Activated naive CD8-positive, alpha-beta T cell (primary cell): ENCODE data around the gene SCFD2.
A peak's percentile ranks its signal among the peaks of the same experiment; 100 is the strongest.

ENCODE experiments used
- H3K27ac Mint-ChIP-seq: one replicate; pipeline ENCODE4 v1.8.0; 2021; ENCODE audit warnings: mixed read lengths
- H3K27me3 Mint-ChIP-seq: one replicate; pipeline ENCODE4 v1.8.0; 2021; ENCODE audit warnings: mixed read lengths
- H3K36me3 Mint-ChIP-seq: one replicate; pipeline ENCODE4 v1.8.0; 2021; ENCODE audit warnings: mixed read lengths
- H3K4me1 Mint-ChIP-seq: one replicate; pipeline ENCODE4 v1.8.0; 2021; ENCODE audit warnings: low read depth, mixed read lengths
- H3K4me3 Mint-ChIP-seq: one replicate; pipeline ENCODE4 v1.8.0; 2021; ENCODE audit warnings: mild to moderate bottlenecking, mixed read lengths
- H3K9me3 Mint-ChIP-seq: one replicate; pipeline ENCODE4 v1.8.0; 2021; ENCODE audit warnings: low read depth, mixed read lengths

SCFD2 gene

GRCh38 chr4:52861879-52862616 lies 503.8 kb downstream of the SCFD2 start, which contains the start of gene RASL11B:
Gene RASL11B, plus strand, starts transcription at chr4:52862317. Its CDS starts 191 bp downstream, at chr4:52862508.
- Mint-ChIP-seq H3K36me3 (peaks cover 5% of the 10 kb centered on the region), H3K4me3 (peak within 1 kb of the TSS; percentile 85), H3K27ac (no peak within 1 kb of the TSS), H3K27me3 (peaks cover 32% of the 10 kb centered on the region), H3K4me1 (peaks cover 14% of the 10 kb centered on the region), H3K9me3 (peaks cover 5% of the 10 kb centered on the region)

GRCh38 chr4:52861171-52861823 lies 504.6 kb downstream of the SCFD2 start:
- H3K9me3 Mint-ChIP-seq = peaks cover 5% of the 10 kb centered on the region
- peak overlapping the region; percentile 85 for H3K4me3 Mint-ChIP-seq
- peaks cover 33% of the 10 kb centered on the region for H3K27me3 Mint-ChIP-seq
- peaks cover 6% of the 10 kb centered on the region for H3K36me3 Mint-ChIP-seq
- H3K27ac Mint-ChIP-seq = no peak overlapping the region
- H3K4me1 Mint-ChIP-seq = peaks cover 14% of the 10 kb centered on the region

- H3K4me1 Mint-ChIP-seq = peaks cover 14% of the 10 kb centered on the region
- H3K36me3 Mint-ChIP-seq = peaks cover 6% of the 10 kb centered on the region
- H3K27me3 Mint-ChIP-seq = peaks cover 34% of the 10 kb centered on the region
- H3K4me3 Mint-ChIP-seq = no peak overlapping the region
- H3K27ac Mint-ChIP-seq = no peak overlapping the region
- peaks cover 5% of the 10 kb centered on the region for H3K9me3 Mint-ChIP-seq
Measured at GRCh38 chr4:52860361-52860760, 505.5 kb downstream of the SCFD2 start.

DNA sequence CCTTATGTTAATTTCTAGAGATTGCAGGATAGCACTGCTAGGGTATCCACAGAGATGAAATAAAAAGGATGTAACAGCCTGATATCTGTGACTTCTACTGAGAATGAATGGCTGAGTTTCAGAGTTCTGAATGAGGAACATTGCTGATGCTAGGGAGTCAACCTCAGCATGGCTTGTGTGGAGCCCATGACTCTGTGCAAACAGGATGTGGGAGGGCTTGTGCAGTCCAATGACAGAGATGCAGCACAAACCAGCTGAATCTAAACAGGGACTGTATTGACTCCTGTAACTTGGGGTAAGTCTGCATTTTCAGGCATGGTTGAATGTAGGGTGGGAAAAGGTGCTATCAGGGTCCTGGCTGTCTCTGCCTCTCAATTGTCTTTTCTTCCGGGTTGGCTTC lies 509.1 kb downstream of the SCFD2 start:
- peaks cover 6% of the 10 kb centered on the region for H3K36me3 Mint-ChIP-seq
- H3K4me1 Mint-ChIP-seq = peaks cover 9% of the 10 kb centered on the region
- H3K9me3 Mint-ChIP-seq = peaks cover 5% of the 10 kb centered on the region
- peaks cover 31% of the 10 kb centered on the region for H3K27me3 Mint-ChIP-seq
- H3K4me3 Mint-ChIP-seq = no peak overlapping the region
- no peak overlapping the region for H3K27ac Mint-ChIP-seq

DNA sequence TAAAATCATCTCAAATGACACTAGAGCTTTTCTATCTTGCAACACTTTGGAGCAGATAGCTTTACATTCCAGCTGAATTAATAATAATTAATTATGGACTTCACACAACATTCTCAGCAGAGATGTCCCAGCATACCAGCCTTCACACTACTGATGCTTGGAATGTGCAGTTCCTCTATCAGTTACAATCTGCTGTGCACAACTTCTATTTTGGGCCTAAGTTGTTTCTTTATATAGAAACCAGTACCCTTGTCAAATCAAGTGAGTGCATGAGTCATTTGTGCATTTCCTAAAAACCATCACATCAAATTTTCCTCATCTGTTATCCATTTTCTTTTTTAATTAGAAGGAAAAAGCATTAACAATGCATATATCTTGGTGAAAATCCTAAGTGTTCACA lies 512.5 kb downstream of the SCFD2 start:
- Mint-ChIP-seq H3K9me3 (peaks cover 5% of the 10 kb centered on the region), H3K27me3 (peaks cover 10% of the 10 kb centered on the region), H3K4me1 (no peaks in the 10 kb centered on the region), H3K27ac (no peak overlapping the region), H3K4me3 (no peak overlapping the region), H3K36me3 (peaks cover 6% of the 10 kb centered on the region)

DNA sequence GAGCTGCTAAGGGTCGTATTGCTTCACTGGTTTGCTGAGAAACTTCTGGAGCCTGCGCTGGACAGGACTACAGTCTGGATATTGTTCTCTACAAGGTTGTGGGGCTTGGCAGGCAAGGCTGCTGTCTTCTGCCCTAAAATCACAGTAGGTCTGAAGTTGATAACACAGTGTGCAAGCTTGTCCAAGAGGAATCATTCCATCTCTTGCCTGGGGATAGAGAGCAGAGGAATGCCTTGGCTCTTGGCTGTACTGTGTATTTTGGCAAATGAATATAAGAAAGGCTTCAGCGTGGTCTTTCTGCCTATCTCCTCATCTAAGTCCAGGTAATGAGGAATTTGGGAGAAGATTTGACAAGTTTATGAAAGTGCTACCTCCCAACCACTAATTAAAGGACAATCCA lies 513.1 kb downstream of the SCFD2 start:
- Mint-ChIP-seq H3K27ac (no peak overlapping the region), H3K36me3 (peaks cover 3% of the 10 kb centered on the region), H3K4me1 (no peaks in the 10 kb centered on the region), H3K9me3 (no peaks in the 10 kb centered on the region), H3K4me3 (no peak overlapping the region), H3K27me3 (peaks cover 9% of the 10 kb centered on the region)

- Mint-ChIP-seq H3K27me3 (peaks cover 3% of the 10 kb centered on the region), H3K4me1 (no peaks in the 10 kb centered on the region), H3K9me3 (no peaks in the 10 kb centered on the region), H3K27ac (no peak overlapping the region), H3K36me3 (peaks cover under 1% of the 10 kb centered on the region), H3K4me3 (no peak overlapping the region)
Measured at GRCh38 chr4:52852041-52852440, 513.8 kb downstream of the SCFD2 start.

DNA sequence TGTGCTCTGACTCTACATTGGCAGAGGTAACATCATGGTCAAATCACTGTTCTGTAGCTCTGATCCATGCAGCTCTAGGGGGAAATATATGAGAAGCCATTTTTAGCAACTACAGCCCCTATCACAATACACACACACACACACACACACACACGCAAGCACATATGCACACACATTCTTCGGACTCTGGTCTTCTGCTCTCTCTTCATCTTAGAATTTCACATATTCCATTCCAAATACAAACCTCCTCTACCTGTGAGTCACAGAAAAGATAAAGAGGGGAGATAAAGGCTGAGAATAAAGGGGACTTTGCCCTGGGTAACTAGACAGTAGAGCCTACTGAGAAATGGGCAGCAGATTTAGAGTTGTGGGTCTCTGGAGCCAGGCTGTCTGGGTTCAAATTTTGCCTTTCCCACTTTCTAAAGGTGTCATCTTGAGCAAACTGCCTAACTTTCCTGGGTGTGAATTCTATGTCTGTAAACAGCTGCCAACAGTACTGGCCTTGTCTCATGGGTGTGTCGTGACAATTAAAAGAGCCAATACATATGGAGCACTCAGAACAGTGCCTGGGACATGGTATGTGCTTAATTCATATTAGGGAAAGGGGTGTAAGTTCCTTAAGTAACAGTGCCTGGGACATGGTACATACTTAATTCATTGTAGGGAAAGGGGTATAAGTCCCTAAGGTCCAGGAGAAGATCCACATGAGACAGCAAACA lies 515.3 kb downstream of the SCFD2 start:
- Mint-ChIP-seq H3K9me3 (no peaks in the 10 kb centered on the region), H3K4me1 (no peaks in the 10 kb centered on the region), H3K36me3 (no peaks in the 10 kb centered on the region), H3K27ac (no peak overlapping the region), H3K4me3 (no peak overlapping the region), H3K27me3 (no peaks in the 10 kb centered on the region)

DNA sequence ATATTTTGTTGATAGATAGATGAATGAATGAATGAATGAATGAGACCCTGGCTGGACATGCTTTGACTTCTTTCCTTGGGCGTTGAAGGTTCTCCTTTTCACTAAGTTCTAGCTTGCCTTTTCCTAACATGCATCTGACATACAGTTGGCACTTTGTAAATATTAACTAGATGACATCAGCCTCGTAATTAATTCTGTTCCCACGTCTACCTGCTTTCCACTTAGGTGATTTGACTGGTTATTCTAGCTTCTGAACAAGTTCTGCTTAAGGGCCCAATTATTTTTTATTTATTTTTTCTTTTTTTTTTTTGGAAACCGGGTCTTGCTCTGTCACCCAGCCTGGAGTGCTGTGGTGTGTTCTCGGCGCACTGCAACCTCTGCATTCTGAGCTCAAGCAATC lies 517.6 kb downstream of the SCFD2 start:
- Mint-ChIP-seq H3K36me3 (no peaks in the 10 kb centered on the region), H3K4me3 (no peak overlapping the region), H3K27me3 (no peaks in the 10 kb centered on the region), H3K9me3 (no peaks in the 10 kb centered on the region), H3K27ac (no peak overlapping the region), H3K4me1 (no peaks in the 10 kb centered on the region)

DNA sequence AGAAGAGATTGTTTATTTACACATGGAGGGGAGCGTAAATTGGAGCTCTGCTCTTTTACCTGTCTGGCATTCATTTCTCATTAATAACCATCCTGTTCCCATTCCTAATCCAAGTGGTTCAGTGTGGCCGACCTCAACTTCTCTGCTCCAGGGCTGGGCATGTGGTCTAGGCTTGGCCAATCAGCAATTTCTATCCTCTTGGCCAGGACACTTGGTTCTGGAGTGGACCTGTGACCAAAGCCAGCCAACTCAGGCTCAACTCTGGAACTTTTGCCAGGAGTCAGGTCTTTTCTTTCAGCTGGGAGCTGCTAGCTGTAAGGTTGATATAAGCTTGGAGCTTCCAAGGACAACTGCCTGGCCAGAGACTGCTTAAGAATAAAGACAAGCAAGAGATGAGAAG lies 519.4 kb downstream of the SCFD2 start:
- H3K4me1 Mint-ChIP-seq = no peaks in the 10 kb centered on the region
- no peak overlapping the region for H3K4me3 Mint-ChIP-seq
- no peaks in the 10 kb centered on the region for H3K27me3 Mint-ChIP-seq
- no peaks in the 10 kb centered on the region for H3K36me3 Mint-ChIP-seq
- no peak overlapping the region for H3K27ac Mint-ChIP-seq
- no peaks in the 10 kb centered on the region for H3K9me3 Mint-ChIP-seq

GRCh38 chr4:52844596-52844995 lies 521.3 kb downstream of the SCFD2 start:
- H3K4me3 Mint-ChIP-seq = no peak overlapping the region
- no peaks in the 10 kb centered on the region for H3K27me3 Mint-ChIP-seq
- no peaks in the 10 kb centered on the region for H3K4me1 Mint-ChIP-seq
- H3K9me3 Mint-ChIP-seq = no peaks in the 10 kb centered on the region
- no peak overlapping the region for H3K27ac Mint-ChIP-seq
- no peaks in the 10 kb centered on the region for H3K36me3 Mint-ChIP-seq

GRCh38 chr4:52843958-52844357 lies 521.9 kb downstream of the SCFD2 start:
- Mint-ChIP-seq H3K9me3 (no peaks in the 10 kb centered on the region), H3K27ac (no peak overlapping the region), H3K27me3 (no peaks in the 10 kb centered on the region), H3K36me3 (no peaks in the 10 kb centered on the region), H3K4me3 (no peak overlapping the region), H3K4me1 (no peaks in the 10 kb centered on the region)

- Mint-ChIP-seq H3K36me3 (no peaks in the 10 kb centered on the region), H3K27me3 (no peaks in the 10 kb centered on the region), H3K27ac (no peak overlapping the region), H3K9me3 (no peaks in the 10 kb centered on the region), H3K4me3 (no peak overlapping the region), H3K4me1 (no peaks in the 10 kb centered on the region)
Measured at GRCh38 chr4:52843351-52843750, 522.5 kb downstream of the SCFD2 start.

- Mint-ChIP-seq H3K36me3 (no peaks in the 10 kb centered on the region), H3K27ac (no peak overlapping the region), H3K4me3 (no peak overlapping the region), H3K9me3 (no peaks in the 10 kb centered on the region), H3K4me1 (no peaks in the 10 kb centered on the region), H3K27me3 (no peaks in the 10 kb centered on the region)
Measured at GRCh38 chr4:52842792-52843191, 523.1 kb downstream of the SCFD2 start.

GRCh38 chr4:52841682-52842456 lies 524.0 kb downstream of the SCFD2 start:
- Mint-ChIP-seq H3K9me3 (no peaks in the 10 kb centered on the region), H3K27ac (no peak overlapping the region), H3K4me3 (no peak overlapping the region), H3K27me3 (no peaks in the 10 kb centered on the region), H3K36me3 (no peaks in the 10 kb centered on the region), H3K4me1 (no peaks in the 10 kb centered on the region)
